Fibroblast of skin of right biceps (primary cell): Measurements from ENCODE around the gene ITGA1.
"Not testable (repeated sequence)": the region's sequence is repeated elsewhere in the genome, so short reads cannot be mapped to it uniquely, and the experiment has no call there.

ENCODE experiments used
- DNase-seq: peaks from one replicate; pipeline ENCODE4 v3.0.0-alpha.2; 2013

ITGA1 gene

DNA sequence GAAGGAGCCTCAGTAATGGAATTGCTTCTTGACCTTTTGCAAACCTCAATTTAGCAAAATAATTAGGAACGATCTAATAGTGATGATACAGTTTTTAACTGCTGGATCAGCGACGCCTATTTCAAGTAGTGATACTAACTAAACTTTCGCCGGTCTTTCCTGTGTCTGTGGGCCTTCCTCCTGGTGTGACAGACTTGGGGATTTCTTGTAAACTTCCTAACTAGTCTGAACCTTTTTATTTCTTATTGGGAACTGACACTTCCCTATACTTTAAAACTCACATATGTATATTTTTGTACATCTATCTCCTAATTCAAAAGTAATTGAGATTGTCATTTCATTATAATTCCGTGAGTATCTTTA lies 15.2 kb downstream of the ITGA1 start:
- DNase-seq: no peak

DNA sequence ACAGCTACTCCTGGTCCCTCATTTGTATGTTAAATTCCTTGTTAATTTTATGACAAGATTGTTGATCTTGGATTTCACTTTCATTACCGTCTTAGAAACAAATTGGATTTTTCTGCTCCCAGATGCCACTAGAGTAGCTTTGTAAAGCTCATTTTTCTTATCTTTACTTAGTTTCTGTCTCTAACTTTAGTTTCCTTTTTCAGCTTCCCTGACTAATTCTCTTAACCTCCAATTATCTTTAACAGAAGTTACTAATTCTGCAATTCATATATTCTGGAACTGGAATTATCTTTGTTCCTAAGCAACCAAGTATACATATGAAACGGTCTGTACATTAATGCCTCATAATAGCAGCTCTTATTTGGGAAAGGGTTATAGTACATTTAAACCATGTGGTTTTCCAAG lies 16.7 kb downstream of the ITGA1 start:
- DNase-seq: no peak

DNA sequence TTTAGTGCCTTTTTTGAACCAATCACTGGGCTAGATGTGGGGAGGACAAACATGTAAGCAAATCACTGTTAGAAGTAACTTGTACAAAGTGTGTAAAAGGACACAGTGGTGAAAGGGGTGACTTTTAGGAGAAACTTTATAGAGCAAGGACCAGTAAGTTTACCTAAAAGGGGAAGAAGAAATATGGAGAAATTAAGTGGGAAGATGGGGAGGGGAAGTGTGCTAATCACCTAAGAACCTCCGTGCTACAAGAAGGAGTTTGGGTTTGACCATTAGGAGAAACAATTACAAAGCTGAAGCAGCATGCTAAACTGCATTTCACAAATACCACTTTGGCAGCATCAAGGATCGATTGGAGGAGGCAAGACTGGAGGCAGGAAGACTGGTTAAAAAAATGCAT lies 17.3 kb downstream of the ITGA1 start:
- no peak for DNase-seq

DNA sequence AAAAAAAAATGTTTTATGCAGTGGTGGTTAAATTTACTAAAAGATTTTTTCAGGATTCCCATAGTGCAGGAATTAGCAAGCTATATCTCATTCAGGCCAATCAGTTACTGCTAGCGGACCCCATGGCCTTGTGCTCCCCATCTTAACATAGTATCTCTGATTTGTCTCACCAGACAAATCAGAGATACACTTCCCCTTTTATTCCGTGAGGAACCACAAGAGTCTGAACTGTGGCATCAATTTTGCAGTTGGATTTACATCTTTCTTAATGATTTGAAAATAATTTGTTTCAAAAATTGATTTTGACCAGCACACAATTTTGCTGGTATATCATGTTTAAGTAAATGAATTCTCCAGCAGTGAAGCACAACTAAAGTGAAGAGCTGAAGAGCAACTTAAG lies 17.9 kb downstream of the ITGA1 start:
- DNase-seq: no peak

DNA sequence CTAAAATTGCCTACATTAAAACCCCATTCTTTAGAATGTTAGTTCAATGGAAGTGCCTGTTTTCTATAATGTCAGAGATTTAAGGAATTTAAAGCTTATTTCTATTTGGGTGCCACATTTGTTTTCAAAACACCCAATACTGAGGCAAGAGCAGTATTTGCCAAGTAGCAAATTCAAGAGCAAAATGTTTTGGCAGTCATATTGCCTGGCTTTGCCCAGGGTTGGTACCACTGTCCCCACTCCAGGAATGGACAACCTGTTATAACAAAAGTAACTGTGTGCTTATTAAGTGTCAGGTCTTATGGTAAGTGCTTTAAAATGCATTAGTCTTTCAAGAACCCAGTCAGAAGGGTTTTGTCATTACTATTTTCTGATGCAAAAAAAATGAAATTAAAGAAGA lies 19.3 kb downstream of the ITGA1 start:
- DNase-seq: no peak

DNA sequence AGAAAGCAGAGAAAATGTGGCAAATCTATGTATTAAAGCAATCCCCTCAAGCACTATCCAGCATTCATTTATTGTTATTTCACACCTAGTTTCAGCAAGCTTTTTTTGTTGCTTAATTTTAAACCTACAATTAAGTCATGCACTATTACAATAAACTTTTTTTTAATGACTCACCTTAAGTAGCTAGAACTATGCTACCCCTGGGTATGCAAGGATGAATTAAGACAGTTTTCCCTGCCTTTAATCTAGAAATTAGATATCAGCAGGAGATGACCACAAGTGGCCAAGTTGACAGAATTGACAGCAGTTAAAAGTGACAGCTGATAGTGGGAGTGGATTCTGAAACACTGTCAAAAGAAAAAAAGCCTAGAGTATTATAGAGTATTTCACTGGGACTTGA lies 20.0 kb downstream of the ITGA1 start:
- DNase-seq: no peak

DNA sequence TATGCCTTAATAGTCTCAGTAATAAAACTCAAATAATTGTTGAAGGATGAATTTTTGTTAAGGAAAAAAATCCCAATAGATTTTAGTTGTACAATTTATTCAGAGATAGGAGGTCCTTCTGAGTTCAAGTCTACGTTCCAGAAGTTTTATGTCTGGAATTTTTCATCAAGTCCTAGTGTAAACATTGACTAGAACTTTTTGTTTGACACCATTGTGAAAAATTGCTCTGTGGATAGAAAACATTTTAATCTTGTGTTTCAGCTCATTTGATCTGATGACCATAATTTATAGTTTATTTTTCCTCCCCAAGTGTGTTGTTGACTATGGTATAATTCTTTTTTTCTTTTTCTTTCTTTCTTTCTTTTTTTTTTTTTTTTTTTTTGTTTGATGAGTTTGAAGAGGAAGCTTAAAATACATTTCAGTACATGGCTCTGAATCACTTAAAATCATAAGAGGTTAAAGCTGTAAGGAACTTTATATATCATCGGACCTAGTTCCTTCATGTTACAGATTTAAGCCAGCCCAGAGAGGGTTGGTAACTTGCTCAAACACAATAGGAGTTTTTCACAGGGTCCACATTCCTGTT lies 20.7 kb downstream of the ITGA1 start:
- DNase-seq: peak; percentile 39

DNA sequence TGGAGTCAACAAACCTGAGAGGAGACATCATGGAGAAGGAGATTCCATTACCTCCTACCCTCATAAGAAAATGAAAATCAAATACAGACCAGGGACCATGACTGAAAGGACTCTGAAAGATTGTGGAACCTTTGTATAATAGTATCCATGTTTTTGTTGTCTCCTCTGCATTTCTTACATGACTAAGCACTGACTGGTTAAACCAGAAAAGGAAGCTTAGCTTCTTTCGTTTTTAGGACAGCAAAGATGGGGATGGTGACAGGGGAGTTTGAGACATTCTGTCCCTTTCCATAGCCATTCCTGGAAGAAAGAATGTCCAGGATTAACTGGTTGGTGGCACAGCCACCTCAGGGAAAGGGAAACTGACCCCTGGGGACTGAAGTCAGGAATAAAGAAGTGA lies 22.2 kb downstream of the ITGA1 start:
- peak; percentile 52 for DNase-seq

DNA sequence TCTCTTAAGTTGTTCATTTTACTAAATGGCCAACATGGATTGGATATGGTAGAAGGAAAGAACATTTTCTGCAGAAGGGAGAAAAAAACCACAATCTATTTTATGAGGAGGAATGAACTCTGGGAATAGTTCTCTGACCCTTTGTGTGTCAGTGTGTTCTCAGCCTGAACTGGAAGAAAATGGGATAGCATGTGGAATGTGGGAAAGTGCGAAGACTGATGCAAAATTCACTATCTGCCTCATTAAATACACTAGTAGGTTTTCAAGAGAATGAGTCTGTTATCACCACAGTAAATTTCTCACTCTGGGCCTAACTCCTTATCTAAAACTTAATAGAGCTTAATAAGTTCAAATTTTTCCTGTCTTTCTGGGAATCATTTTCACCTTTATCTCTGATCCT lies 22.7 kb downstream of the ITGA1 start:
- no peak for DNase-seq

DNA sequence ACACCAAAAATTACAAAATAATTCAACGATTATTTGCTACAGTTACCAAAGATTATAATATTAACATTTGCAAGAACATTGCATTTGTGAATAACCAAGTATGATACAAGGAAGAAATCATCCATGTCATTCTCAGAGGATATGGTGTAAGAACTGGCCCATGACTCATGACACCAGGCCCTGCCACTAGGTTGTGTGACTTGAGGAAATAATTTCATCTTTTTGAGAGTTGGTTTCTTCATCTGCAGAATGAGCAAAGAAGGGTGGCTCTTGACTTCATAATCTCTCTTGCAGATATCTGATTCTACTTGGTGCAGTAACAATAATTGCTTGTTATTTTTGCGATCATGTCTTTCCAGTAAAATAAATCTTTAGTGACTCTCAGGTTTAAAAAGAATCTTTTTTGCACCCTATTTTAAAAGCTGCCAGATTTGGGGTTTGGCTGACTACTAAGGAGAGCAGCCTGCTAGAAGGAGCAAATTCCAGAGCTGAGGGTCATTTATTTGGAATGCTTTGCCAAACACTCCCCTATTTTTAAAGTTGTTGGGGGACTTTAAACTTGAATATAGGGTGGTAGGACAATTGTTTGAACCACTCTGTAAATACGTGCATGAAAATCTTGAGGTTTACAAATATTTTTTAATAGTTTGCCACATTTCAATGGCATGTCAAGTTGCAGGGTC lies 23.5 kb downstream of the ITGA1 start:
- peak; percentile 72 for DNase-seq

DNA sequence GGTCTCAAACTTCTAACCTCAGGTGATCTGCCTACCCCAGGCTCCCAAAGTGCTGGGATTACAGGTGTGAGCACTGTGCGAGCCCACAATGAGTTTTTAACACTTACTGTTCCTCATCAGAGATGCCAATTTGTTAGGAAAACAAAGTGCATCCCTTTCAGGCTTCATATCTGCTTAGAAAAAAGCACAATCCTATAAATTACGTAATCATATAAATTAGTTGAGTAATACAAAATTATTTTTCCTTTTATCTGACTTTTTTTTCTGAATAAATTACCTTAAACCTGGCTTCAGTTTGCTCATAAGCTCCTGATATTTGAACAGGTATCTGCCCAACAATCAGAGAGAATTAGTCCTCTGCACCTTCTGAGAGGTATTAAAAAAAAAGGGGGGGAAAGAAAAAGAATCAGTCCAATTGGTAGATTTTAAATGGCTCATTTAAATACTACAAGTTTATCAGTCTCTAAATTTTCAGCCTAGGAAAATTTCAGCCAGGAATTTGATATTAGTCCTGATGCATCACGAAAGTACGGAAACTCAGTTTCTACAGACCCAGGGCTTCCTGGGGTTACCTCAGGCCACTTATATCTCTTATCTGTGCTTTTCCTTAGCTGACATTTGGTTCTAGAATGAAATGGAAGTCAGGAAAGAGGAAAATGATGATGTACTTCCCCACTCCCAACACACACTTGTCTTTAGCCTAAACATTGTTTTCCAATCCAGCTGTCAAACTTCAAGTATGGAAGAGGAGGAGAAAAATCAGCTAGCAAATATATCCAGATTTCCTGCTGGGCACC lies 26.8 kb downstream of the ITGA1 start:
- no peak for DNase-seq

DNA sequence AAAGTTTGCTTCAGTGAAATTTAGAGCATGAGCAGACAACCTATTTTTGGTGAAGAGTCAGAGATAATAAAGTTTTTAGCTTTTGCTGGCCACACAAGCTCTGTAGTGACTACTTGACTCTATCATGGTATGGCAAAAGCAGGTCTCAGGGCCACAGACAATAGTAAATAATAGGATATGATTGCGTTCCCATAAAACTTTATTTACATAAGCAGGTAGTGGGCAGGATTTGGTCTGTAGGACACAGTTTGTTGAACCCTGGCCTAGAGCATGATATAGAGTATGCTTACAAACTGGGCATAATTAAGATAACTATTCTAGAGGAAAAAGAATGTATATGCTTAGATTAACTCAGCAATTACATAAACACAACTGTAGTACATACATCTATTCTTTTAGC lies 30.1 kb downstream of the ITGA1 start:
- no peak for DNase-seq

DNA sequence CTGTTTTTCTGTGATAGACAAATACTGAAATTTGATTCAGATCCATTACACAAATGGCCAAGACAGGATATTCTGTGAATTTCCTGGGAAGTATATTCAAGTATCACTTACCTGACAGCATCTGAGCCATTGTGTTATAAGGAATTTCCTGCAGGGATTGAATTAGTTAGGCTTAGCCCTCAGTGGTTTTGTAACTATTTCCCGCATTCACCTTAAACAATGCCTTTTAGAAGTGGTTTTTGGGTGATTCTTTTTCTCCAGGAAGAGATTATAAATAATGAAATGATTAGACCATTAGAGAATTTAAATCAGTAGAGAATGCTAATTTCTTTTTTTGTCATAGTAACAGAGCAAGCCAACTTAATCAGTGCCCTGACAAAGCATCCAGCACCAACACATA lies 30.6 kb downstream of the ITGA1 start:
- DNase-seq: no peak

DNA sequence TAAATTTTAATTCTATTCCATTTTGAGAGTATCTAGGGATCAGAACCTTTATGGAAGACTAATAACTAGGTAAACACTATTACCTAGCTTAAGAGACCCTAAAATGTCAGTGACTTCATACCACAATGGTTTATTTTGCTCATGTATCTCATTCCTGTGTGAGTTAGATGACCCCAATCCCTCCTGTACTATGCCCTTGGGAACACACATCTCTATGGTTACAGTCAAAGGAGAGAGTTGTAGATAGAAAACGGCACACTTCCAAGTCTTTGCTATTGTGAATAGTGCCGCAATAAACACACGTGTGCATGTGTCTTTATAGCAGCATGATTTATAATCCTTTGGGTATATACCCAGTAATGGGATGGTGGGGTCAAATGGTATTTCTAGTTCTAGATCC lies 31.1 kb downstream of the ITGA1 start:
- not testable (repeated sequence) for DNase-seq

DNA sequence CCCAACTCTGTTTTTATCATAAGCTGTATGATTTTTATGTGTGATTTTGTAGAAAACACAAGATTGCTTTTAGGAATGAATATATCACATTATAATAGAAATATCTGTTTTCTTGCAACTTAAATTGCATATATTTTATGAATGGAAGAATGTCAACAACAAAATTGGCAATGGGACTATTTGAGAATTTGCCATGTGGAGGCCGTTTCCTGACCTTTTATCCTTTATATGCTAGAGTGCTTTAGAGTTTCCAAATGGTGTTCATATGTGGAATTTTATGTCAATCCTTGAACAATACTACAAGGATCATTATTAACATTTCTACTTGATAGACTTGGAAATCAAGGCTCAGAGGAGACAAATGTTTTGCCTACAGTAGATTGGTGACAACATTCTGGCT lies 34.2 kb downstream of the ITGA1 start:
- no peak for DNase-seq

DNA sequence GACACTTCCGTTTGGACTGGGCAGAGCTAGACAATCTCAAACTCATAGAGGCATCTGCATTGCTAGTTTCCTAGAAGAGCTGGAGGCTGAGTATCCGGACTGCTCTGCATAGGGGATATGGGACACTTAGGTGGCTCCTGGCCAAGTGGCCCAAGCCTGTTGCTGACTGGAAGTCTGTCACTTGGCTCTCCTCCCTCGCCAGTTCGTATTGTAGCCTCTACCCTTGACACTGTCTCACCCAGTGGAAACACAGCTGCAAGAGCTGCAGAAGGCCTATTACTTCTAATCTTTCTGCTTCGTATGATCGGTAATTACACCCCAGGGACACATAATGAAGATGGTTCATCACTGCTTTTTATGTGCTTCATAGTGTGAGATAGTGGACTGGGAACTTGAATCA lies 34.7 kb downstream of the ITGA1 start:
- DNase-seq: no peak

DNA sequence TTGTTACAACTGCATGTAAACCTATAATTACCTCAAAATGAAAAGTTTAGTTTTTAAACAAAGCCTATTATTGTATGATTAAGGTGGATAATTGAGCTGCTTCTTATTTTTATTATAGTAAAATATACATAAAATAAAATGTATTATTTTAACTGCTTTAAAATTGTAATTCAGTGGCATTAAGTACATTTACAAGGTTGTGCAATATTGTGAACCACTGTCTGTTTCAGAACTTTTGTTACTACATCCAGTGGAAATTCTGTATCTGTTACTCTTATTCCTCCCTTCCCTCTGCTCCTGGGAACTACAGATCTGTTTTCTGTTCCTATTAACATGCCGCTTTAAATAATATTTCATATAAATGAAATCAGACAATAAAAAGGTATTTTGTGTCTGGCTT lies 37.1 kb downstream of the ITGA1 start:
- no peak for DNase-seq

DNA sequence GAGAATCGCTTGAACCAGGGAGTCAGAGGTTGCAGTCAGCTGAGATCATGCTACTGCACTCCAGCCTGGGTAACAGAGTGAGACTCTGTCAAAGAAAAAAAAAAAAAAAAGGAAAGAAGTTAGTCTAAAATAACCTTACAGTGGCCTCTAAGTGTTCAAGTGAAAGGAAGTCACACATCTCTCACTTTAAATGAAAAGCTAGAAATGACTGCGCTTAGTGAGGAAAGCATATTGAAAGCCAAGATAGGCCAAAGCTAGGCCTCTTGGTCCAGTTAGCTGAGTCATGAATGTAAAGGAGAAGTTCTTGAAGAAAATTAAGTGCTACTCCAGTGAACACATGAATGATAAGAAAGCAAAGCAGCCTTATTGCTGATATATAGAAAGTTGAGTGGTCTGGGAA lies 38.1 kb downstream of the ITGA1 start:
- no peak for DNase-seq

DNA sequence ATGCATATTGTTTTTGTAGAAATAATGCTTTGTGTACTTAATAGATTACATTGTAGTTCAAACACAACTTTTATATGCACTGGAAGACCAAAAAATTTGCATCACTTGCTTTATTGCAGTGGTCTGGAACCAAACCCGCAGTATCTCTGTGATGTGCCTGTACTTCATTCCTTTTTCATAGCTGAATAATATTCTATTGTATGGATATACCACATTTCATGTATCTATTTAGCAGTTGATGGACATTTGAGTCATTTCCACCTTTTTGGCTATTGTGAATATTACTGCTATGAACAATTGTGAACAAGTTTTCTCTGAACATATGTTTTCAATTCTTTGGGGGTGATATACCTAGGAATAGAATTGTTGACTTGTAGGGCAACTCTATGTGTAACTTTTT lies 40.1 kb downstream of the ITGA1 start:
- DNase-seq: no peak

DNA sequence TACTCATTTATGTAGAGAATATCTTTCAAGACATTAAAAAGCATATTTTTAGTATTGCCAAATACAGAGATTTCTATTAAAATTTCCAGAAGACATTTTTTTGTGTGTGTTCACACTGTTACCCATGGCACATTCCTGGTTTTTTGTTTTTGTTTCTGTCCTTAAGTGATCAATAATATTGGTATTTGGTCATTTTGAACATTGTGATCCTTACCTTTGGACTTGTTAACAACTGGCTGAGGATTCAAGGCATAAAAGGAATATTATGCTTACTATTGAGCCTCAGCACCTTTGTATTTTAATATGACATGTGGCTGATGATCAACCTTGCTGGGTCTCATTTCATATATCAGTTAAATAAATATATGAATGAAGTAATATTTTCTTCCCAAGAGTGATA lies 41.9 kb downstream of the ITGA1 start:
- DNase-seq: no peak

DNA sequence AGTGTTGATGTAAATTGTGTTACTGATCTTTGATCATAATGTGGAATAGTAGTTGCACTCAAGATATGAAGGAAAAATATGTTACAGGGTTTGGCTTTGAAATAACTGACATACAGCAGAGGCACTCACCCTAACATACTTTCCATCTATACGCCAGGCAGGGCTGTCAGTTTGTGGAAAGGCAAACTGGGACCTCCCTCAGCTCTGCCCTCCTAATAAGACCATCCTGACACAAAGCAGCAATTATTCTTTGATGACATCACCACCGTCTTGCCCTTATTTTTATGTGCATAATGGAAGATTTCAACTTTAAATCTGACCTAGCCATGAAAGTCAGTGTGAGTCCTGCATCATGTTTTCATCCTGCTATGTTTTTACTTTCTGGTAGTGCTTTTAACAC lies 42.9 kb downstream of the ITGA1 start:
- DNase-seq: no peak

DNA sequence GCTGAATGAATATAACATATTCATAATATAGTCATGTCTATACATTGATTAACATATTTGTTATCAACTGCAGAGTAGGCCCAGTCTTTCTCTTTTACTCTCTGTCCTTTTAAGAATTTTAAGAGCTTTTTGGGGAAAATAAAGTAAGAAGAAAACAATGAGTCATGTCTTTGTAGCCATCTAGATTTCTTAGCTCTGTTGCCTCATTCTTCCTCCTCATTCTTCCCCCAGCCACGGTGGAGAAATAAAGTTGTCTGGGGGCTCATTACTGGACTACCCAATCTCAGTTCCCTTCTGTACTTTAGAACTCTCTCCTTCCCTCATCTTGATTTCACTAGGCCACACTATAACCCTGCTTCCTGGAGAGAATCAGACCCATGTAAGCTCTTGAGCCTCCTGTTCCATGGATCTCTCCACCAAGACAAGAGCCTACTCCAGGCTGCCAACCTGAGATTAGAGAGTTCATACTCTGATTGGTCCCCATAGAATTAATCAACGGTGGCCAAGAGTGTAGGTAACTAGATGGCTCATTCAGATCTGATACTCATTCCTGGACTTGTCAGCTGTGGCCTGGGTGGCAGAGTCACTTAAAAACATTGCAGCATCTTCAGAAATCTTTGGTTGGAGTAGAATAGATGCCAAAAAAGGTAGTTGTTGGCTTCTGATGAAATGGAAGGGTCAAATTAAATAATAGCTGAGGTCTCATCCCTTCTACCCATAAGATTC lies 44.2 kb downstream of the ITGA1 start:
- DNase-seq: no peak

DNA sequence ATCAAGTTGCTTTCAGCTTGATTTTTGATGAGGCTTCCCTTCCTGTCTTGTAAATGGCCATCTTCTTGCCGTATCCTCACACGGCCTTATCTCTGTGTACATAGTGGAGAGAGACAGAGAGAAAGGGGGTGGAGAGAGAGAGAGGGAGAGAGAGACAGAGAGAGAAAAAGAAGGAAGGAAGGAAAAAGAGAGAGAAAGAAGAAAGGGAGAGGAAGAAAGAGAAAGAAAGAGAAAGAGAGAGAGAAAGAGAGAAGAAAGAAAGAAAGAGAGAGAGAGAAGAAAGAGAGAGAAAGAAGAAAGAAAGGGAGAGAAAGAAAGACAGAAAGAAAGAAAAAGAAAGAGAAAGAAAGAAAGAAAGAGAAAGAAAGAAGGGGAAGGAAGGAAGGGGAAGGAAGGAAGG lies 46.6 kb downstream of the ITGA1 start:
- no peak for DNase-seq

DNA sequence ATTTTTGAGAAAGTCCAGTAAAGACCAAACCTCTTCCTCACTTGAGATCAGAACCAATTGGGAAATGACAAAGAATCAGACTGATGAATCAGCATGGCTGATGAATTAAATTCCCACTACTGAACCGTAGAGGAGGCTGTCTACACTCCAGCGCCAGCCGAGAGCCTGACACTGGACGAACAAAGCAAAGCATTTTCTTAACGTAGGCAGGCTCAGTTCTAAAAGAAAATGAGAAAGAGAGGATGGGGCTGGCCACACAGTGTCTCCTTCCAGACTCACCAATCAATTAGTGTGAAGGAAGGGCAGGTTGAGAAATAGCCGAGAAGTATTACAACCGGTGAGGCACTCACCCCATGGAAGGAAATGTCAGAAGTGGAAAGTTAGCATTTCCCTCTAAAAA lies 49.4 kb downstream of the ITGA1 start:
- no peak for DNase-seq
